H1 (cell line): Measurements from ENCODE around the gene IL31RA. TPM values are rescaled to one million over a fixed set of nuclear protein-coding genes. Genes with fewer than 3 reads are reported as not detected.

ENCODE experiments used
- CTCF ChIA-PET: fragments of 300-600 bp; sonication (Branson Sonifier 250); formaldehyde crosslinking; loops from one replicate; lab custom pipeline; 2021; ENCODE audit not compliant: partially characterized antibody; lab: Charles Lee
- POLR2A ChIA-PET: fragments of 300-600 bp; sonication (Branson Sonifier 250); formaldehyde crosslinking; loops from one replicate; lab custom pipeline; 2021; ENCODE audit warnings: inconsistent platforms; ENCODE audit not compliant: partially characterized antibody; lab: Charles Lee
- DNase-seq, 2 experiments: peaks; one replicate each; pipeline versions ENCODE4 v3.0.0 to v3.0.0-alpha.2; 2010 to 2022; ENCODE audit warnings: low spot score in 2 of 2, low read depth in 1 of 2, mixed read lengths in 1 of 2
- FAIRE-seq: peaks from 2 replicates; lab custom pipeline; 2011; peaks lifted over from hg19 to GRCh38; lab: Jason Lieb, UNC
- H2AFZ ChIP-seq: 2 replicates; pipeline ENCODE4 v1.8.1; 2012; ENCODE audit warnings: low read length, inconsistent platforms
- H2AK5ac ChIP-seq: 2 replicates; pipeline ENCODE4 v1.6.1; 2013; ENCODE audit warnings: low read depth, low read length
- H2BK120ac ChIP-seq: replicated peaks from 2 replicates; pipeline ENCODE3; 2013; ENCODE audit warnings: low read depth, low read length, inconsistent platforms
- H2BK12ac ChIP-seq: 2 replicates; pipeline ENCODE4 v1.6.1; 2013; ENCODE audit warnings: low read depth, low read length
- H2BK15ac ChIP-seq: 2 replicates; pipeline ENCODE4 v1.6.1; 2013; ENCODE audit warnings: low read length
- H2BK20ac ChIP-seq: 2 replicates; pipeline ENCODE4 v1.6.1; 2013; ENCODE audit warnings: low read length
- H2BK5ac ChIP-seq: 2 replicates; pipeline ENCODE4 v1.6.1; 2013; ENCODE audit warnings: low read depth, low read length
- H3K14ac ChIP-seq: 2 replicates; pipeline ENCODE4 v1.6.1; 2013; ENCODE audit warnings: inconsistent platforms; ENCODE audit not compliant: insufficient read length
- H3K18ac ChIP-seq: 2 replicates; pipeline ENCODE4 v1.6.1; 2013; ENCODE audit warnings: low read length; ENCODE audit errors: extremely low read depth
- H3K23ac ChIP-seq: 2 replicates; pipeline ENCODE4 v1.6.1; 2013; ENCODE audit warnings: inconsistent platforms; ENCODE audit not compliant: insufficient read length
- H3K23me2 ChIP-seq: 2 replicates; pipeline ENCODE4 v1.6.1; 2013; ENCODE audit warnings: low read depth, low read length
- H3K27ac ChIP-seq: 2 replicates; pipeline ENCODE4 v1.6.1; 2011; ENCODE audit warnings: low read depth, low read length, inconsistent platforms
- H3K27me3 ChIP-seq, 4 experiments: replicated peaks in 1 of 4; 1 replicate in 1 of 4; 2 replicates in 3 of 4; pipeline versions ENCODE4 v1.6.1 to v1.8.1; 2011 to 2013; ENCODE audit warnings: low read length in 3 of 4, mild to moderate bottlenecking in 3 of 4, inconsistent platforms in 2 of 4, mixed read lengths in 2 of 4, moderate library complexity in 1 of 4; ENCODE audit not compliant: control insufficient read depth in 3 of 4, insufficient read depth in 3 of 4; ENCODE audit errors: extremely low read depth in 1 of 4
- H3K36me3 ChIP-seq, 4 experiments: 2 replicates each; pipeline versions ENCODE4 v1.6.1 to v1.8.1; 2011 to 2013; ENCODE audit warnings: mild to moderate bottlenecking in 4 of 4, low read length in 3 of 4, moderate library complexity in 2 of 4, control low read depth in 1 of 4, inconsistent platforms in 1 of 4; ENCODE audit not compliant: insufficient read depth in 4 of 4, control insufficient read depth in 2 of 4
- H3K4ac ChIP-seq: replicated peaks from 2 replicates; pipeline ENCODE3; 2013; ENCODE audit warnings: low read length, low read depth, mixed read lengths, inconsistent platforms; ENCODE audit not compliant: insufficient read length
- H3K4me1 ChIP-seq, 4 experiments: replicated peaks in 1 of 4; 1 replicate in 1 of 4; 2 replicates in 3 of 4; pipeline versions ENCODE4 v1.6.1 to v1.8.1; 2011 to 2013; ENCODE audit warnings: low read length in 3 of 4, inconsistent platforms in 2 of 4, mixed read lengths in 1 of 4; ENCODE audit not compliant: insufficient read depth in 4 of 4, control insufficient read depth in 3 of 4
- H3K4me2 ChIP-seq, 2 experiments: 2 replicates each; pipeline versions ENCODE4 v1.6.1 to v1.8.1; 2011 to 2013; ENCODE audit warnings: low read depth in 2 of 2, low read length in 2 of 2, control low read depth in 1 of 2, inconsistent platforms in 1 of 2, mild to moderate bottlenecking in 1 of 2; ENCODE audit not compliant: insufficient read depth in 1 of 2
- H3K4me3 ChIP-seq, 4 experiments: fragments of 200-600, 300-600 bp in 1 of 4; sonication (generic), shearing (Covaris generic), sonication (Bioruptor Twin) in 1 of 4; 2 replicates each; pipeline versions ENCODE4 v1.5.1 to v1.8.1; 2011 to 2016; ENCODE audit warnings: low read length in 4 of 4, low read depth in 3 of 4, control low read depth in 2 of 4, inconsistent platforms in 2 of 4, mild to moderate bottlenecking in 2 of 4, mixed read lengths in 1 of 4, moderate library complexity in 1 of 4; ENCODE audit not compliant: insufficient read depth in 2 of 4; ENCODE audit errors: extremely low read depth in 1 of 4
- H3K56ac ChIP-seq: replicated peaks from 2 replicates; pipeline ENCODE3; 2013; ENCODE audit warnings: low read depth, mild to moderate bottlenecking, mixed read lengths, low read length, inconsistent platforms; ENCODE audit not compliant: insufficient read length
- H3K79me1 ChIP-seq: 2 replicates; pipeline ENCODE4 v1.6.1; 2013; ENCODE audit warnings: low read depth, low read length, control low read depth
- H3K79me2 ChIP-seq, 2 experiments: 2 replicates each; pipeline versions ENCODE4 v1.6.1 to v1.8.1; 2012 to 2013; ENCODE audit warnings: low read length in 2 of 2, mild to moderate bottlenecking in 2 of 2, inconsistent platforms in 1 of 2; ENCODE audit not compliant: insufficient read depth in 2 of 2, control insufficient read depth in 1 of 2
- H3K9ac ChIP-seq, 4 experiments: replicated peaks in 1 of 4; 1 replicate in 1 of 4; 2 replicates in 3 of 4; pipeline versions ENCODE4 v1.6.1 to v1.8.1; 2011 to 2013; ENCODE audit warnings: low read depth in 3 of 4, low read length in 3 of 4, control low read depth in 2 of 4, mild to moderate bottlenecking in 2 of 4, moderate library complexity in 2 of 4, inconsistent platforms in 1 of 4; ENCODE audit errors: extremely low read depth in 1 of 4
- H3K9me3 ChIP-seq, 2 experiments: 2 replicates each; pipeline versions ENCODE4 v1.6.1 to v1.8.1; 2012 to 2013; ENCODE audit warnings: mild to moderate bottlenecking in 2 of 2, moderate library complexity in 2 of 2, control low read depth in 1 of 2, inconsistent platforms in 1 of 2, low read depth in 1 of 2, low read length in 1 of 2, mixed read lengths in 1 of 2; ENCODE audit not compliant: insufficient read depth in 2 of 2
- H4K20me1 ChIP-seq, 2 experiments: replicated peaks in 1 of 2; 2 replicates each; pipeline versions ENCODE3 to v1.8.1; 2011 to 2013; ENCODE audit warnings: inconsistent platforms in 2 of 2, low read length in 2 of 2, mild to moderate bottlenecking in 1 of 2; ENCODE audit not compliant: insufficient read depth in 2 of 2, control insufficient read depth in 1 of 2
- H4K5ac ChIP-seq: 2 replicates; pipeline ENCODE4 v1.6.1; 2013; ENCODE audit warnings: low read length, low read depth, mixed read lengths, inconsistent platforms; ENCODE audit not compliant: insufficient read length
- H4K8ac ChIP-seq: 2 replicates; pipeline ENCODE4 v1.8.0; 2013; ENCODE audit warnings: mild to moderate bottlenecking, moderate library complexity, low read length, inconsistent platforms; ENCODE audit not compliant: insufficient read depth; ENCODE audit errors: extremely low read depth
- H4K91ac ChIP-seq: replicated peaks from 2 replicates; pipeline ENCODE3; 2013; ENCODE audit warnings: low read length, mixed read lengths, inconsistent platforms; ENCODE audit not compliant: insufficient read length
- BCL11A ChIP-seq, 2 experiments: IDR thresholded peaks; one replicate each; pipeline ENCODE4 v1.6.1; 2011; ENCODE audit warnings: low read depth in 2 of 2, low read length in 2 of 2, mild to moderate bottlenecking in 2 of 2
- CEBPB ChIP-seq: IDR thresholded peaks from 2 replicates; pipeline ENCODE4 v1.6.1; 2012; ENCODE audit warnings: low read depth, low read length
- EP300 ChIP-seq, 2 experiments: IDR thresholded peaks; 1 replicate in 1 of 2; 2 replicates in 1 of 2; pipeline ENCODE4 v1.6.1; 2011 to 2012; ENCODE audit warnings: low read depth in 2 of 2, low read length in 2 of 2, mild to moderate bottlenecking in 2 of 2, borderline replicate concordance in 1 of 2, inconsistent platforms in 1 of 2, moderate library complexity in 1 of 2
- JUND ChIP-seq: IDR thresholded peaks from 2 replicates; pipeline ENCODE4 v1.6.1; 2011; ENCODE audit warnings: mild to moderate bottlenecking, improper control_type of control experiment, low read length
- SP4 ChIP-seq: IDR thresholded peaks from 2 replicates; pipeline ENCODE4 v1.6.1; 2012; ENCODE audit warnings: low read length, inconsistent platforms
- TAF1 ChIP-seq: IDR thresholded peaks from 2 replicates; pipeline ENCODE4 v1.6.1; 2011; ENCODE audit warnings: mild to moderate bottlenecking, low read depth, low read length
- WGBS, 2 experiments: shearing (Covaris generic) in 1 of 2; methylation state at CpG; one replicate each; pipeline versions ENCODE4 v1.1.6 to v1.1.7; 2013 to 2015; ENCODE audit warnings: low lambda C conversion rate in 2 of 2, mixed read lengths in 2 of 2, inconsistent platforms in 1 of 2, low coverage in 1 of 2, missing lambda C conversion rate in 1 of 2; ENCODE audit not compliant: insufficient replicate concordance in 2 of 2, insufficient coverage in 1 of 2, insufficient read length in 1 of 2; ENCODE audit errors: extremely low coverage in 1 of 2, missing lambda C conversion rate in 1 of 2; 5-methylcytosine and 5-hydroxymethylcytosine counted together
- polyA plus RNA-seq, 7 experiments: library from polyadenylated mRNA; depleted of rRNA in 3 of 7; stranded (reverse) in 5 of 7; unstranded in 2 of 7; fragments of >200 nt in 5 of 7; fragments of 200-250 nt in 2 of 7; gene quantifications; 1 replicate in 5 of 7; 2 replicates in 1 of 7; 4 replicates in 1 of 7; pipeline versions ENCODE4 v1.2.1 to v1.2.3, GENCODE V29; 2011 to 2013; ENCODE audit warnings: missing spikeins in 2 of 7, mixed read lengths in 2 of 7
- total RNA-seq: library from RNA; stranded (reverse); fragmentation: NEBNext Ultra II Directional; extraction: Animal tissue kit (Norgen Biotek cat#: 25700); gene quantifications from 2 replicates; pipeline ENCODE4 v1.2.1, GENCODE V29; 2021

The IL31RA gene
- total and polyA plus RNA-seq, 2 of the 8 experiments (the other 6 are each of a cell fraction or from before 2014, with no cell fraction given), result not detected

DNA sequence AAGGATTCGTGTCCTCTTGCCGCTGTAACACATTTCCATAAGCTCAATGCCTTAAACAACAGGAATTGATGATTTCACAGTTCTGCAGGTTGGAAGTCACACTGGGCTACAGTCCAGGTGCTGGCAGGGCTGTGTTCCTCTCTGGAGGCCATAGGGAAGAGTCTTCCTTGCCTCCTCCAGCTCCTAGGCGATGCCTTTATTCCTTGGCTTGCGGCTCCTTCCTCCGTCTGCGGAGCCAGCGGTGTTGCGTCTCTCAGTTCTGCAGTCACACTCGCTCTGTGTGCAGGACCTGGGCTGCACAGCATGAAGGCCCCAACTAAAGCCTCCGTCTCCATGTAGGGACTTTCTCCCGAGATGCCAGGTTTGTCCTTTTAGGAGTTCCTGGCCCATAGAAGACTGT lies 73.6 kb downstream of the IL31RA start:
- no peaks in the 10 kb centered on the region for H3K9me3 ChIP-seq
- H3K4ac ChIP-seq, result no peak overlapping the region
- H2BK15ac ChIP-seq, result no peak overlapping the region
- no peak overlapping the region for H3K18ac ChIP-seq
- H3K79me2 ChIP-seq, result no peaks in the 10 kb centered on the region
- no peak overlapping the region for H3K9ac ChIP-seq
- no peak overlapping the region for H2BK12ac ChIP-seq
- H4K91ac ChIP-seq, result no peak overlapping the region
- no peaks in the 10 kb centered on the region for H3K36me3 ChIP-seq
- TF ChIP-seq BCL11A (IDR thresholded peaks at IDR 0.05; ENCODE audit: low read depth in 2 of 2, low read length in 2 of 2) (no peak), SP4 (no peak), CEBPB (no peak), TAF1 (no peak), EP300 (IDR thresholded peaks at IDR 0.05; ENCODE audit: borderline replicate concordance in 1 of 2, low read depth in 2 of 2, low read length in 2 of 2) (no peak), JUND (no peak)
- no peak overlapping the region for H3K23ac ChIP-seq
- no peak overlapping the region for H3K4me2 ChIP-seq
- H3K23me2 ChIP-seq, result no peaks in the 10 kb centered on the region
- H3K27me3 ChIP-seq, result no peaks in the 10 kb centered on the region
- no peak overlapping the region for H3K27ac ChIP-seq
- H4K5ac ChIP-seq, result no peak overlapping the region
- H2AFZ ChIP-seq, result no peak overlapping the region
- DNase-seq, result peak in 1 of 2 experiments; percentile 23
- H2BK120ac ChIP-seq, result no peak overlapping the region
- H2BK20ac ChIP-seq, result no peak overlapping the region
- no peaks in the 10 kb centered on the region; the same call in 1 of the 2 replicates for H3K79me1 ChIP-seq
- WGBS, 2 experiments, result 78% methylated on average over 11 of the region's 11 CpGs; no CpG with 5 or more reads in 1 of the 2 experiments
- H3K14ac ChIP-seq, result no peak overlapping the region
- H3K4me1 ChIP-seq, result no peaks in the 10 kb centered on the region; a peak in 1 of 7 replicates
- no peaks in the 10 kb centered on the region for H4K20me1 ChIP-seq
- ChIA-PET POLR2A (no interaction called here), CTCF (interaction anchor here (1.7 to 2.4 kb wide), 2 partner anchors 12 to 233 kb away, joined by 3 to 22 read pairs; no protein-coding TSS in a partner anchor)
- no peak overlapping the region for H4K8ac ChIP-seq
- no peak overlapping the region for H3K4me3 ChIP-seq
- H2AK5ac ChIP-seq, result no peak overlapping the region
- H2BK5ac ChIP-seq, result no peak overlapping the region
- no peak for FAIRE-seq
- no peak overlapping the region for H3K56ac ChIP-seq
